GM18502 (cell line): Measurements from ENCODE around the gene RAPGEFL1.
A peak's percentile ranks its signal among the peaks of the same experiment; 100 is the strongest.
"Not testable (repeated sequence)": the region's sequence is repeated elsewhere in the genome, so short reads cannot be mapped to it uniquely, and the experiment has no call there.

Experiments used
- ATAC-seq: cut with Tn5 transposase; IDR thresholded peaks from one replicate; pipeline ENCODE4 v1.9.1; 2021; ENCODE audit warnings: mild to moderate bottlenecking; ENCODE audit not compliant: unreplicated experiment, poor library complexity

The RAPGEFL1 gene, protein sequence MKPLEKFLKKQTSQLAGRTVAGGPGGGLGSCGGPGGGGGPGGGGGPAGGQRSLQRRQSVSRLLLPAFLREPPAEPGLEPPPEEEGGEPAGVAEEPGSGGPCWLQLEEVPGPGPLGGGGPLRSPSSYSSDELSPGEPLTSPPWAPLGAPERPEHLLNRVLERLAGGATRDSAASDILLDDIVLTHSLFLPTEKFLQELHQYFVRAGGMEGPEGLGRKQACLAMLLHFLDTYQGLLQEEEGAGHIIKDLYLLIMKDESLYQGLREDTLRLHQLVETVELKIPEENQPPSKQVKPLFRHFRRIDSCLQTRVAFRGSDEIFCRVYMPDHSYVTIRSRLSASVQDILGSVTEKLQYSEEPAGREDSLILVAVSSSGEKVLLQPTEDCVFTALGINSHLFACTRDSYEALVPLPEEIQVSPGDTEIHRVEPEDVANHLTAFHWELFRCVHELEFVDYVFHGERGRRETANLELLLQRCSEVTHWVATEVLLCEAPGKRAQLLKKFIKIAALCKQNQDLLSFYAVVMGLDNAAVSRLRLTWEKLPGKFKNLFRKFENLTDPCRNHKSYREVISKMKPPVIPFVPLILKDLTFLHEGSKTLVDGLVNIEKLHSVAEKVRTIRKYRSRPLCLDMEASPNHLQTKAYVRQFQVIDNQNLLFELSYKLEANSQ

GRCh38 chr17:40177275-40177874, at the start of gene RAPGEFL1:
RAPGEFL1 (plus strand) TSS chr17:40177470; CDS start chr17:40177862, 392 bp downstream.
- ATAC-seq: no peak

GRCh38 chr17:40129498-40129897, 47.8 kb upstream of the RAPGEFL1 start:
- ATAC-seq: no peak

DNA sequence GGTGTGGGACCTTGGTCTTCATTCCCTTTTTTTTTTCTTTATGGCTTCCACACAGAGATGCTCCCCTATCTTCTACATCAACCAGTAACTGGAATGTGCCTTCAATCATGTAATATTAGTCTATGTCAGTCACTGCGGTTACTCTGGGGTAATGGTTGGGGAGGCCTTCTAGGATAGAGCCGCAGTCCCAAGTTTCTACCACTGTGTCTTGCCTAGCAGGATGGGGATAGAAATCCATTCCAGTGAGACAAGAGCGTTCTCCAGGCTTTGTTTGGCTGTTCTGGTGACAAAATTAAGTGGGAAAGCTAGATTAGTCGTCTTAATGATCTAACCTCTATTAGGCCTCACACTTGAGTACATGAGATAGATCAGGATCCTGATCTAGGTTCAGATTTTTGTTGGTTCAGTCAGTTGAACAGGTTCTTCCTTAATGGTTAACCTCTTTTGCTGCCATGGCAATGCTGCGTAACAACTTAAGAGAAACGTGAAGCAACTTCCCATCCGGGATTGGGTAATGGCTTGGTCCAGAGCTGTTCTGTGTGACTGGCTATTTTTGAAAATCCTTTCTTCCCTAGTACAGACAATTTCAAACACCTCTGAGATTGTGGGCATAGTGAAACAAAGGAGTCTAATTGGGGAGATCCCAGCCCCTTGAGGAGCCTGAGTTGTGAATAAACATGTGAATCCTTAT, 46.8 kb upstream of the RAPGEFL1 start:
- ATAC-seq: no peak

DNA sequence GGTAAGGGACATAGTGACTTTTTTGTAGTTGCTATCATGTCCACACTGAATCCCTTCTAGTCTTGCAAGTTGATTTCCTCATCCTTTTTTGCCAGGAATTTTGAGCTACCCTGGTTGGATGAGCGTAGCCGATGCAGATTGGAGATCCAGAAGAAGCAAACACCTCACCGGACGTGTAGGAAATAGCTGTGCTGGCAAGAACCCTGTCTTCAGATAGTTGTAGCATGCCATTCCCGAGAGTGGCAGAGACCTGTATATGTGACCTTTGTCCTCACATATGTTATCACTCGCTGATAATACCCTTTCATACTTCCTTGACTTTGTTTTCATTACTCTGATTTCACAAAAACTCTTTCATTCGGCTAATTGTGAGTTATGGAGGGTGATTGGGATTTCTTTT, 43.1 kb upstream of the RAPGEFL1 start:
- ATAC-seq: no peak

DNA sequence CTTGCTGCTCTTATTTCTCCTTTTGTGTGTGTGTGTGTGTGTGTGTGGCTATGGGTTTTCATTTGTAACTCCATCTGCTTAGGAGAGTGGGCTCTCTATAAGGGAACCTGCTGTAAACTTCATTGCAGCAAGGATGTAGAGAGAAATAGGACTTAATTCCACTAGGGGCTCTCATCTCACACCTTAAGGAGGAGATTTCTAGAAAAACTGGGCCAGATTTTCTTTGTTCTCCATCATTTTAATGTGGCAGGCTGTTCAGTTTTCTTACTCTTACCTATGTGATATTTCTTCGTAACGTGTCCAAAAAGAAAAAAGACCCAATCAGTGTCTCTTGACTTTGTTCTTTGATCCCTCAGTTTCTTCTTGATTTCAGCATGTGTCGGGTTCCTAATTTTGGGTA, 41.5 kb upstream of the RAPGEFL1 start:
- no peak for ATAC-seq

DNA sequence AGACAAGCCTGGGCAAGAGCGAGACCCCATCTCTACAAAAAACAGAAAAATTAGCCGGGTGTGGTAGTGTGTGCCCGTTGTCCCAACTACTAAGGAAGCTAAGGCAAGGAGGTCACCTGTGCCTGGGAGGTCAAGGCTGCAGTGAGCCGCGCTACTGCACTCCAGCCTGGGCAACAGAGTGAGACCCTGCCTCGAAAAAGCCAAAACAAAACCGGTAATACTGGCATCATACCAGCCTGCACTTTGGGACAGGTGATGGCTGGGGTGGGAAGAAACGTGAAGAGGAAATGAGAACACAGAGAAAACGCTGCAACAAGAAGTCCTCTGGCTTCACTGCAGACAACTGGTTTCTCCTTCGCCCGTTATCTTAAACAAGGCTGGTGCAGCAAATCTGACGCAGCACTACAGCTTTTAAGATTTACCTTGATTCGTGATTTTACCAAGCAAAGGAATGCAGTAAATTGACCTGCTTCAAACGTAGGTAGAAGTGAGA, 37.7 kb upstream of the RAPGEFL1 start:
- peak; percentile 15 for ATAC-seq

- not testable (repeated sequence) for ATAC-seq
Observed at GRCh38 chr17:40143166-40143565, 34.1 kb upstream of the RAPGEFL1 start.

GRCh38 chr17:40145476-40145875, 31.8 kb upstream of the RAPGEFL1 start:
- no peak for ATAC-seq

GRCh38 chr17:40148527-40148926, 28.7 kb upstream of the RAPGEFL1 start:
- no peak for ATAC-seq

GRCh38 chr17:40150276-40150675, 27.0 kb upstream of the RAPGEFL1 start:
- ATAC-seq: no peak

DNA sequence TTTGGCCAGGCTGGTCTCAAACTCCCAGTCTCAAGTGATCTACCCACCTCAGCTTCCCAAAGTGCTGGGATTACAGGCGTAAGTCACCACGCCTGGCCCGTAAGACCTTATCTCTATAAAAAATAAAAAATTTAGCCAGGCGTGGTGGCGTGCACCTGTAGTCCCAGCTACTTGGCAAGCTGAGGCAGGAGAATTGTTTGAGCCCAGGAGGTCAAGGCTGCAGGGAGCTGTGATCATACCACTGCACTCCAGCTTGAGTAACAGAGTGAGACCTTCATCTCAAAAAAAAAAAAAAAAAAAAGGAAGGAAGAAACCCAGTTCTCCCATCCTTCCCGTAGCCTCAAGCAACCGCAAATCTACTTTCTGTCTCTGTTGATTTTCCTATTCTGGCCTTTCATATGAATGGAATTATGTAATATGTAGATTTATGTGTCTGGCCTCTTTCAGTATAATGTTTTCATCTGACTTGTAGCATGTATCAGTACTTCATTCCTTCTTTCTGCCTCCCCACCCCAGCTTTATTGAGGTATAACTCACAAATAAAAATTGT, 25.8 kb upstream of the RAPGEFL1 start:
- no peak for ATAC-seq

- ATAC-seq: no peak
Observed at GRCh38 chr17:40153603-40154236, 23.6 kb upstream of the RAPGEFL1 start.

DNA sequence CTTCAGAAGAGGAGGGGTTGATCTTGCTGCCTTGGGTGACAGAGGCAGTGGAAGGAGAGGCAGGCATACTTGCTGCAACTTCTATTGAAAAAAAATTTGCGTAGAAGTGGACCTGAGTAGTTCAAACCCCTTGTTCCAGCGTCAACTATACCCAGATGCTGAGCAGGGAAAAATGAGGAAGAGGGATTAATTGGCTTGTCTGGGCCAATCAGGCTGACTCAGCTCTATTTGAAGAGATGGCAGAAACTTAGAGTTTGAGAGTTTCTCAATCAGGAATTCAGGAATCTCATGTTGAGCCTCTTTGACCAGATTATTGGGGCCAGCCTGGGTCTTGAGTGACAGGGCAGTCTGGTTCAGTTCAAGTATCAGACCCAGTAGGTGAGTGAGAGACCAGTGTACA, 19.3 kb upstream of the RAPGEFL1 start:
- ATAC-seq: no peak

DNA sequence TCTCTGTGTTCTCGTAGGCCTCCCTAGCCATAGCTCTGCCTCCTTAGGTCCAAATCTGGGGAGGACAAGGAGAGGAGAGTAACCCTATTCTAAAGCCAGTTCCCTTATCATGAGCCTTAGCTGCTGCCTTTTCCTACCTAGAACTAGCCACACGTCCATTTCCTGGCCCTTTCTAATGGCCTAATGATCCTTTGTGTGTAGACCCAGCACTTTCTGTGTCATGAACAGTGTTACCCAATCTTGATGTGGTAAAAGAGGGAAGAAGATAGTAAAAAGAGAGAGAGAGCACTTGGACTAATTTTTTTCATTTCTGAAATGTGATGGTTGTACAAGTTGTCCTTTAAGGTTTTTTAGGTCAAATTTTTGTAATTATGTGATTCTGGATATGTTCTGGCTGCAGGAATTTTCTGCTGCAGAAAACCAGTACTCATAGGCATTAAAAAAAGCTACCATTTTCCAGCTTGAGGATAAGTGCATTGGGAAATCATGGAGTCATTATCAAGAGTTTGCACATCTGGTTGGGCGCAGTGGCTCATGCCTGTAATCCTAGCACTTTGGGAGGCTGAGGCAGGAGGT, 18.7 kb upstream of the RAPGEFL1 start:
- no peak for ATAC-seq

GRCh38 chr17:40159456-40159855, 17.8 kb upstream of the RAPGEFL1 start:
- no peak for ATAC-seq

DNA sequence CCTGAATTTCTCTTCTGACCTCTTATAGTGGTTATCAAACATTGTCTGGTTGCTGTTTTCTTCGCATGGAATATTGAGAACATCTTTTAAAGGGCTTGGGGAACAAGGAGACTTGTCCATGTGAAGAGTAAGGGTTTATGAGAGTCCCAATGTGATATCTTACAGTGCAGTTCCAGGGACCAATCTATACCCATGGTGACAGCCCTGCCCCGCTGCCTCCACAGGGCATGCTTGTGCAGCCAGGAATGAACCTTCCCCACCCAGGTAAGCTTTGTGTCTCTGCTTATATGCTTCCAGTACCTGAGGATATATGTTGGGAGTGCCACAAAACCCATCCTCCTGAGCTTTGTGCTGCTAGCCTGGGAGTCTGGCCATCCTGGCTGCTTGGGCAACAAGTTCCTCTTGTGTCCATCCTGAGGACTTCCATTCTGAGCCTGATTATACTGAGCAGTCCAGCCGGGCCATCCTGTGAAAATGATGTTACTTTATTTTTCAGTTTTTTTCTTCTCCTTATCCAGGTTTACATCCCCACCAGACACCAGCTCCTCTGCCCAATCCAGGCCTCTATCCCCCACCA, 9.5 kb upstream of the RAPGEFL1 start:
- ATAC-seq: no peak

GRCh38 chr17:40168262-40168832, 8.9 kb upstream of the RAPGEFL1 start:
- no peak for ATAC-seq

DNA sequence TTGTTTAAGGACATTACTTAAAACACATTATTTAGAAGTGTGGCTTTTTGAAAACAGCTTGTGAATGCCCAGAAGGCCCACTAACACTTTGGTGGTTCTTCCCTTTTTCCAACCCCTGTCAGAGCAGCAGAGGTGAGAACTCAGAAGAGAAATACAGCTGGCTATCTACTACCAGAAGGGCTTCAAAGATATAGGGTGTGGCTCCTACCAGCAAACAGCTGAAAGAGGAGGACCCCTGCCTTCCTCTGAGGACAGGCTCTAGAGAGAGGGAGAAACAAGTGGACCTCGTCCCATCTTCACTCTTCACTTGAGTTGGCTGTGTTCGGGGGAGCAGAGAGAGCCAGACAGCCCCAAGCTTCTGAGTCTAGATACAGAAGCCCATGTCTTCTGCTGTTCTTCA, 6.9 kb upstream of the RAPGEFL1 start:
- no peak for ATAC-seq

DNA sequence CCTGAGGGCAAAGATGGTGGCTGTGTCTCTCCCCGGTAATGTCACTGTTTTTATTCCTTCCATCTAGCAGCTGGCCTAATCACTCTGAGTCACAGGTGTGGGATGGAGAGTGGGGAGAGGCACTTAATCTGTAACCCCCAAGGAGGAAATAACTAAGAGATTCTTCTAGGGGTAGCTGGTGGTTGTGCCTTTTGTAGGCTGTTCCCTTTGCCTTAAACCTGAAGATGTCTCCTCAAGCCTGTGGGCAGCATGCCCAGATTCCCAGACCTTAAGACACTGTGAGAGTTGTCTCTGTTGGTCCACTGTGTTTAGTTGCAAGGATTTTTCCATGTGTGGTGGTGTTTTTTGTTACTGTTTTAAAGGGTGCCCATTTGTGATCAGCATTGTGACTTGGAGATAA, 5.5 kb upstream of the RAPGEFL1 start:
- ATAC-seq: no peak
